Hepatocyte (in vitro differentiated cells): ENCODE data around the gene ADGRL4. TPM values are rescaled to one million over a fixed set of nuclear protein-coding genes. Genes with fewer than 3 reads are reported as not detected.
"Not testable (repeated sequence)": the region's sequence is repeated elsewhere in the genome, so short reads cannot be mapped to it uniquely, and the experiment has no call there.

Experiments
- DNase-seq: peaks from one replicate; pipeline ENCODE4 v3.0.0-alpha.2; 2016; ENCODE audit warnings: low spot score
- H2AFZ ChIP-seq: fragments of 200-600 bp; sonication (generic); 2 replicates; pipeline ENCODE4 v1.6.0; 2016; ENCODE audit warnings: antibody characterized with exemption, mild to moderate bottlenecking
- H3K27ac ChIP-seq: fragments of 200-600 bp; sonication (generic); 2 replicates; pipeline ENCODE4 v1.5.1; 2016; ENCODE audit warnings: mild to moderate bottlenecking
- H3K27me3 ChIP-seq: fragments of 200-600 bp; sonication (generic); 2 replicates; pipeline ENCODE4 v1.6.1; 2016
- H3K36me3 ChIP-seq: fragments of 200-600 bp; sonication (generic); replicated peaks from 2 replicates; pipeline ENCODE4 v1.5.1; 2016; ENCODE audit warnings: low read depth; ENCODE audit not compliant: insufficient read depth
- H3K4me1 ChIP-seq: fragments of 200-600 bp; sonication (generic); 2 replicates; pipeline ENCODE4 v1.5.1; 2016; ENCODE audit warnings: mild to moderate bottlenecking, moderate library complexity; ENCODE audit not compliant: insufficient read depth
- H3K4me2 ChIP-seq: fragments of 200-600 bp; sonication (generic); 2 replicates; pipeline ENCODE4 v1.6.0; 2016
- H3K4me3 ChIP-seq: fragments of 200-600 bp; sonication (generic); 2 replicates; pipeline ENCODE4 v1.5.1; 2016; ENCODE audit warnings: mild to moderate bottlenecking
- H3K79me2 ChIP-seq: fragments of 200-600 bp; sonication (generic); 2 replicates; pipeline ENCODE4 v1.6.0; 2017; ENCODE audit warnings: mild to moderate bottlenecking
- H3K9me2 ChIP-seq: fragments of 200-600 bp; sonication (generic); replicated peaks from 2 replicates; pipeline ENCODE4 v1.6.0; 2017; ENCODE audit warnings: mild to moderate bottlenecking; ENCODE audit not compliant: insufficient read depth
- H3K9me3 ChIP-seq: fragments of 200-600 bp; sonication (generic); 2 replicates; pipeline ENCODE4 v1.5.1; 2016; ENCODE audit warnings: low read depth, mild to moderate bottlenecking
- H4K20me1 ChIP-seq: fragments of 200-600 bp; sonication (generic); 2 replicates; pipeline ENCODE4 v1.6.0; 2016; ENCODE audit warnings: mild to moderate bottlenecking; ENCODE audit not compliant: insufficient read depth, poor library complexity, severe bottlenecking
- EZH2 ChIP-seq: fragments of 200-600 bp; sonication (generic); IDR thresholded peaks from 2 replicates; pipeline ENCODE4 v1.6.1; 2016; ENCODE audit warnings: antibody characterized with exemption, mild to moderate bottlenecking, borderline replicate concordance
- EZH2phosphoT487 ChIP-seq: fragments of 200-600 bp; sonication (generic); IDR thresholded peaks from one replicate; pipeline ENCODE4 v1.6.1; 2018; ENCODE audit warnings: antibody characterized with exemption, mild to moderate bottlenecking, low read depth, moderate library complexity; ENCODE audit not compliant: unreplicated experiment, severe bottlenecking
- WGBS: methylation state at CpG from one replicate; pipeline ENCODE4 v1.1.6; 2016; ENCODE audit warnings: low lambda C conversion rate; ENCODE audit errors: missing lambda C conversion rate; 5-methylcytosine and 5-hydroxymethylcytosine counted together
- polyA plus RNA-seq: library from polyadenylated mRNA; unstranded; fragments of >200 nt; fragmentation: Nextera tagmentation; extraction: Ambion mirVana; gene quantifications from 2 replicates; pipeline ENCODE4 v1.2.1, GENCODE V29; 2016
- total RNA-seq: library from RNA; depleted of rRNA; stranded (reverse); fragments of >200 nt; gene quantifications from 2 replicates; pipeline ENCODE4 v1.2.3, GENCODE V29; 2014
- TF ChIP-seq, protein P1 (sequence below): fragments of 200-600 bp; sonication (generic); IDR thresholded peaks from 2 replicates; pipeline ENCODE4 v1.5.1; 2016; ENCODE audit warnings: antibody characterized with exemption, mild to moderate bottlenecking; ENCODE audit not compliant: poor library complexity

Gene ADGRL4
- total and polyA plus RNA-seq, 2 experiments from 2014 or later, result 2.2 to 2.4 TPM

GRCh38 chr1:78880223-78880622, 126.3 kb downstream of the ADGRL4 start:
- Histone ChIP-seq H3K4me1 (peaks cover 5% of the 10 kb centered on the region), H3K79me2 (no peaks in the 10 kb centered on the region), H3K36me3 (no peaks in the 10 kb centered on the region), H3K9me2 (no peaks in the 10 kb centered on the region), H4K20me1 (no peaks in the 10 kb centered on the region), H3K9me3 (no peaks in the 10 kb centered on the region), H3K4me2 (no peak overlapping the region), H3K4me3 (no peak overlapping the region), H2AFZ (no peak overlapping the region), H3K27me3 (no peaks in the 10 kb centered on the region), H3K27ac (no peak overlapping the region)
- DNase-seq, result no peak
- WGBS, result 77% methylated on average over 5 of the region's 5 CpGs
- no peak for TF ChIP-seq EZH2
- no peak for TF ChIP-seq EZH2phosphoT487
- TF ChIP-seq, protein P1, sequence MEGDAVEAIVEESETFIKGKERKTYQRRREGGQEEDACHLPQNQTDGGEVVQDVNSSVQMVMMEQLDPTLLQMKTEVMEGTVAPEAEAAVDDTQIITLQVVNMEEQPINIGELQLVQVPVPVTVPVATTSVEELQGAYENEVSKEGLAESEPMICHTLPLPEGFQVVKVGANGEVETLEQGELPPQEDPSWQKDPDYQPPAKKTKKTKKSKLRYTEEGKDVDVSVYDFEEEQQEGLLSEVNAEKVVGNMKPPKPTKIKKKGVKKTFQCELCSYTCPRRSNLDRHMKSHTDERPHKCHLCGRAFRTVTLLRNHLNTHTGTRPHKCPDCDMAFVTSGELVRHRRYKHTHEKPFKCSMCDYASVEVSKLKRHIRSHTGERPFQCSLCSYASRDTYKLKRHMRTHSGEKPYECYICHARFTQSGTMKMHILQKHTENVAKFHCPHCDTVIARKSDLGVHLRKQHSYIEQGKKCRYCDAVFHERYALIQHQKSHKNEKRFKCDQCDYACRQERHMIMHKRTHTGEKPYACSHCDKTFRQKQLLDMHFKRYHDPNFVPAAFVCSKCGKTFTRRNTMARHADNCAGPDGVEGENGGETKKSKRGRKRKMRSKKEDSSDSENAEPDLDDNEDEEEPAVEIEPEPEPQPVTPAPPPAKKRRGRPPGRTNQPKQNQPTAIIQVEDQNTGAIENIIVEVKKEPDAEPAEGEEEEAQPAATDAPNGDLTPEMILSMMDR, result no peak

DNA sequence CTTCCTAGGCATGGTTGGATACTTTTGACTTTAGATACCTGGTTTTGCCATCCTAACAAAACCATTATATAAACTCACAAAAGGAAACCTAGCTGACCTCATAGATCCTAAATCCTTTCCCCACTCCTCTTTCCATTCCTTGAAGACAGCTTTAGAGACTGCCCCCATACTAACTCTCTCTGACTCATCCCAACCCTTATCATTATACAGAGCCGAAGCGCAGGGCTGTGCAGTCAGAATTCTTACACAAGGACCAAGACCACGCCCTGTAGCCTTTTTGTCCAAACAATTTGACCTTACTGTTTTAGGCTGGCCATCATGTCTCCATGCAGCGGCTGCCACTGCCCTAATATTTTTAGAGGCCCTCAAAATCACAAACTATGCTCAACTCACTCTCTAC, 130.5 kb downstream of the ADGRL4 start:
- not testable (repeated sequence) for H3K9me3 ChIP-seq, H3K4me2 ChIP-seq, H3K4me1 ChIP-seq, DNase-seq, H4K20me1 ChIP-seq, H3K9me2 ChIP-seq, H2AFZ ChIP-seq, H3K4me3 ChIP-seq, H3K79me2 ChIP-seq, H3K27ac ChIP-seq, H3K36me3 ChIP-seq, H3K27me3 ChIP-seq
- 87% methylated on average over 4 of the region's 4 CpGs for WGBS

DNA sequence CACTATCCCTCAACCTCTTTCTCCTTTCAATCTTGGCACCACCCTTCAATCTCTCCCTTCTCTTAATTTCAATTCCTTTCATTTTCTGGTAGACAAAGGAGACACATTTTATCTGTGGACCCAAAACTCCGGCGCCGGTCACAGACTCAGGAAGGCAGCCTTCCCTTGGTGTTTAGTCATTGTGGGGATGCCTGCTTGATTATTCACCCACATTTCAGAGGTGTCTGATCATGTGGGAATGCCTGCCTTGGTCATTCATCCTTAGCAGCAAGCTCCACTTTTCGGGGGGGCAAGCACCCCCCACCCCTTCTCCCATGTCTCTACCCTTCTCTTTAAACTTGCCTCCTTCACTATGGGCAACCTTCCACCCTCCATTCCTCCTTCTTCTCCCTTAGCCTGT, 133.7 kb downstream of the ADGRL4 start:
- H4K20me1 ChIP-seq, H3K36me3 ChIP-seq, H2AFZ ChIP-seq, H3K9me2 ChIP-seq, DNase-seq, H3K4me3 ChIP-seq, H3K4me2 ChIP-seq, H3K9me3 ChIP-seq, H3K27ac ChIP-seq, H3K27me3 ChIP-seq, H3K79me2 ChIP-seq, H3K4me1 ChIP-seq: not testable (repeated sequence)
- 69% methylated on average over 4 of the region's 4 CpGs for WGBS

DNA sequence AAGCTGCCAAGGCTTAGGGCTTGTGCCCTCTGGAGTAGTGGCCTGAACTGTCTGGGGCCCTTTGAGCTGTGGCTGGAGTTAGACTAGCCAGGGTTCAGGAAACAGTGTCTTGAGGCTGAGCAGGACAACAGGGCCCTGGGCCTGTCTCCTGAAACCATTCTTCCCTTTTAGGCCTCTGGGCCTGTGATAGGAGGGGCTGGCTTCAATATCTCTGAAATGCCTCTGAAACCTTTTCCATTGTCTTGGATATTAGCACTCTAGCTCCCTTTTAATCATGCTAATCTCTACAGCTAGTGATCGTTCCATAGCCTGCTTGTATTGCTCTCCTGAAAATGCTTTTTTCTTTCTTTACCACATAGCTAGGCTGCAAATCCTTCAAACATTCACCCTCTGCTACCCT, 135.3 kb downstream of the ADGRL4 start:
- Histone ChIP-seq H3K27ac (no peak overlapping the region), H3K9me3 (no peaks in the 10 kb centered on the region), H3K36me3 (no peaks in the 10 kb centered on the region), H4K20me1 (no peaks in the 10 kb centered on the region), H2AFZ (no peak overlapping the region), H3K4me1 (no peaks in the 10 kb centered on the region), H3K4me3 (no peak overlapping the region), H3K27me3 (no peaks in the 10 kb centered on the region), H3K9me2 (no peaks in the 10 kb centered on the region), H3K4me2 (no peak overlapping the region), H3K79me2 (no peaks in the 10 kb centered on the region)
- TF ChIP-seq EZH2 (no peak), EZH2phosphoT487 (no peak)
- TF ChIP-seq, protein P1, result no peak
- DNase-seq, result no peak
- WGBS, result 91% methylated on average over 1 of the region's 1 CpG

DNA sequence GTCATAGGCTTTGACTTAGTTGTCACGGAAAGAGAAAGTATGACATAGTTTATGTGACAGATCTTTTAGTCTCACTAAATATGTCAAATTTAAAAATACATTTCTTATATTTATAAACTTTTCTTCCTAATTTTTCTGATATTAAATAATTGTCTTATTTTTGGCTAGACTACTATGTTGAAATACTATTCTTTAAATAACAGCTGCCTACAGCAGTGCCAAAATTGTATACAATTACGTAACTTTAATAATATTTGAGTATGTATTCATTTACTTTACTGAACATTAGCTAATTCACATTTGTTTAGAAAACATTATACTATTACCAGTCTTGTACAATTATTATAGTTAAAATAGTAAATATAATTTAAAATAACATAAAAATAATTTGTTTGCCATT, 137.4 kb downstream of the ADGRL4 start:
- H3K4me3 ChIP-seq, result no peak overlapping the region

More for the DNA sequence above, 137.4 kb downstream of the ADGRL4 start:
- H3K27ac ChIP-seq, result no peak overlapping the region
- no peaks in the 10 kb centered on the region for H3K27me3 ChIP-seq
- H3K9me3 ChIP-seq, result no peaks in the 10 kb centered on the region
- H3K9me2 ChIP-seq, result no peaks in the 10 kb centered on the region
- no peak overlapping the region for H3K4me2 ChIP-seq
- no peaks in the 10 kb centered on the region for H3K4me1 ChIP-seq
- 82% methylated on average over 2 of the region's 2 CpGs for WGBS
- no peaks in the 10 kb centered on the region for H3K79me2 ChIP-seq
- DNase-seq, result no peak
- H3K36me3 ChIP-seq, result no peaks in the 10 kb centered on the region
- H2AFZ ChIP-seq, result no peak overlapping the region
- H4K20me1 ChIP-seq, result no peaks in the 10 kb centered on the region
- TF ChIP-seq EZH2 (no peak), EZH2phosphoT487 (no peak)
- TF ChIP-seq, protein P1, result no peak
